SH-SY5Y (cell line): Measurements from ENCODE around the gene ACTRT3.

Experiments used
- GATA2 ChIP-seq: IDR thresholded peaks from 2 replicates; pipeline ENCODE4 v1.6.1; 2011; ENCODE audit warnings: mild to moderate bottlenecking, low read depth, low read length
- GATA3 ChIP-seq: IDR thresholded peaks from 2 replicates; pipeline ENCODE4 v1.6.1; 2011; ENCODE audit warnings: low read depth, mild to moderate bottlenecking, low read length, moderate library complexity

DNA sequence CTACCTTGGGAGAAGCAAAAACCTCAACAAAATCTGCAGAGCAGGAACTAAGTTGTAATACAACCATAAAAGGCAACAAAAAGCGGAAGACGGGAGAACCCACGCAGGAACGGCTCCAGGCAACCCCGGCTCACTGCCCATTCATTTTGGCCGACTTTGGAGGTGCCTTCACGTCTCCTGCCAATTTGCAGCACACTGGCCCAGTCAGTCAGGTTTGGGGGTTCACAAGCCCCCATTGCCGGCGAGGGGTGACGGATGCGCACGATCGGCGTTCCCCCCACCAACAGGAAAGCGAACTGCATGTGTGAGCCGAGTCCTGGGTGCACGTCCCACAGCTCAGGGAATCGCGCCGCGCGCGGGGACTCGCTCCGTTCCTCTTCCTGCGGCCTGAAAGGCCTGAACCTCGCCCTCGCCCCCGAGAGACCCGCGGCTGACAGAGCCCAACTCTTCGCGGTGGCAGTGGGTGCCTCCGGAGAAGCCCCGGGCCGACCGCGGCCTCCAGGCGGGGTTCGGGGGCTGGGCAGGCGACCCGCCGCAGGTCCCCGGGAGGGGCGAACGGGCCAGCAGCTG is 5.0 kb downstream of the ACTRT3 start:
- TF ChIP-seq GATA2 (no peak), GATA3 (no peak)
